ENCODE results near the gene TSPAN18. TPM values are rescaled to one million over a fixed set of nuclear protein-coding genes. Genes with fewer than 3 reads are reported as not detected.

TSPAN18 gene
- total and polyA plus RNA-seq, 2 experiments from 2014 or later = 6.0 to 10.6 TPM

- no peaks in the 10 kb centered on the region for H3K79me2 ChIP-seq (replicated peaks; ENCODE audit: insufficient read depth)
- H3K4me1 ChIP-seq (ENCODE audit: insufficient read depth) = peaks cover 31% of the 10 kb centered on the region
- no peaks in the 10 kb centered on the region for H3K36me3 ChIP-seq (ENCODE audit: insufficient read depth)
- no peak overlapping the region for H3K4me3 ChIP-seq
- no peak for ATAC-seq
- peaks cover 7% of the 10 kb centered on the region; the same call in 1 of the 2 replicates for H3K9me2 ChIP-seq (ENCODE audit: insufficient read depth)
- Mint-ChIP-seq H3K4me1 (peaks cover 46% of the 10 kb centered on the region), H3K27me3 (ENCODE audit: insufficient read depth, low read depth, poor library complexity) (peaks cover 4% of the 10 kb centered on the region), H3K36me3 (ENCODE audit: low read depth) (peaks cover 26% of the 10 kb centered on the region), H3K27ac (no peak overlapping the region), H3K9me3 (peaks cover 10% of the 10 kb centered on the region; the same call in 2 of the 3 replicates), H3K4me3 (no peak overlapping the region)
- no peak for DNase-seq (ENCODE audit: low spot score)
- H3K27me3 ChIP-seq (ENCODE audit: insufficient read depth) = peaks cover 5% of the 10 kb centered on the region; the same call in 1 of the 2 replicates
- TF ChIP-seq, protein P1, sequence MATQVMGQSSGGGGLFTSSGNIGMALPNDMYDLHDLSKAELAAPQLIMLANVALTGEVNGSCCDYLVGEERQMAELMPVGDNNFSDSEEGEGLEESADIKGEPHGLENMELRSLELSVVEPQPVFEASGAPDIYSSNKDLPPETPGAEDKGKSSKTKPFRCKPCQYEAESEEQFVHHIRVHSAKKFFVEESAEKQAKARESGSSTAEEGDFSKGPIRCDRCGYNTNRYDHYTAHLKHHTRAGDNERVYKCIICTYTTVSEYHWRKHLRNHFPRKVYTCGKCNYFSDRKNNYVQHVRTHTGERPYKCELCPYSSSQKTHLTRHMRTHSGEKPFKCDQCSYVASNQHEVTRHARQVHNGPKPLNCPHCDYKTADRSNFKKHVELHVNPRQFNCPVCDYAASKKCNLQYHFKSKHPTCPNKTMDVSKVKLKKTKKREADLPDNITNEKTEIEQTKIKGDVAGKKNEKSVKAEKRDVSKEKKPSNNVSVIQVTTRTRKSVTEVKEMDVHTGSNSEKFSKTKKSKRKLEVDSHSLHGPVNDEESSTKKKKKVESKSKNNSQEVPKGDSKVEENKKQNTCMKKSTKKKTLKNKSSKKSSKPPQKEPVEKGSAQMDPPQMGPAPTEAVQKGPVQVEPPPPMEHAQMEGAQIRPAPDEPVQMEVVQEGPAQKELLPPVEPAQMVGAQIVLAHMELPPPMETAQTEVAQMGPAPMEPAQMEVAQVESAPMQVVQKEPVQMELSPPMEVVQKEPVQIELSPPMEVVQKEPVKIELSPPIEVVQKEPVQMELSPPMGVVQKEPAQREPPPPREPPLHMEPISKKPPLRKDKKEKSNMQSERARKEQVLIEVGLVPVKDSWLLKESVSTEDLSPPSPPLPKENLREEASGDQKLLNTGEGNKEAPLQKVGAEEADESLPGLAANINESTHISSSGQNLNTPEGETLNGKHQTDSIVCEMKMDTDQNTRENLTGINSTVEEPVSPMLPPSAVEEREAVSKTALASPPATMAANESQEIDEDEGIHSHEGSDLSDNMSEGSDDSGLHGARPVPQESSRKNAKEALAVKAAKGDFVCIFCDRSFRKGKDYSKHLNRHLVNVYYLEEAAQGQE (IDR thresholded peaks at IDR 0.05; ENCODE audit: unreplicated experiment) = no peak
- no peak for TF ChIP-seq ZNF331 (CRISPR knock-in tag; IDR thresholded peaks at IDR 0.05; ENCODE audit: low read depth)
- no peak for TF ChIP-seq CREB1 (CRISPR knock-in tag; IDR thresholded peaks at IDR 0.05; ENCODE audit: low read depth)
- TF ChIP-seq EZH2phosphoT487 (IDR thresholded peaks at IDR 0.05; ENCODE audit: unreplicated experiment) = no peak
- TF ChIP-seq NANOG (IDR thresholded peaks at IDR 0.05; ENCODE audit: borderline replicate concordance) = no peak
- H3F3A ChIP-seq (replicated peaks; ENCODE audit: low read depth) = no peaks in the 10 kb centered on the region; the same call in 1 of the 2 replicates
- H2AFZ ChIP-seq = no peak overlapping the region
- H4K20me1 ChIP-seq (replicated peaks; ENCODE audit: insufficient read depth) = no peaks in the 10 kb centered on the region
- no peak overlapping the region for H3K27ac ChIP-seq (ENCODE audit: low read depth)
- H3K4me2 ChIP-seq = no peak overlapping the region
Observed at GRCh38 chr11:44764583-44764982, 37.8 kb downstream of the TSPAN18 start.

GRCh38 chr11:44765026-44765595 is 38.3 kb downstream of the TSPAN18 start:
- Mint-ChIP-seq H3K27ac (no peak overlapping the region), H3K9me3 (peaks cover 10% of the 10 kb centered on the region; the same call in 2 of the 3 replicates), H3K27me3 (ENCODE audit: insufficient read depth, low read depth, poor library complexity) (peaks cover 4% of the 10 kb centered on the region), H3K4me1 (peaks cover 42% of the 10 kb centered on the region), H3K36me3 (ENCODE audit: low read depth) (peaks cover 26% of the 10 kb centered on the region), H3K4me3 (no peak overlapping the region)
- H2AFZ ChIP-seq = no peak overlapping the region
- H4K20me1 ChIP-seq (replicated peaks; ENCODE audit: insufficient read depth) = no peaks in the 10 kb centered on the region
- no peak overlapping the region for H3K4me3 ChIP-seq
- H3K4me1 ChIP-seq (ENCODE audit: insufficient read depth) = peaks cover 31% of the 10 kb centered on the region
- DNase-seq (ENCODE audit: low spot score) (no peak), ATAC-seq (no peak)
- H3K9me2 ChIP-seq (ENCODE audit: insufficient read depth) = peaks cover 7% of the 10 kb centered on the region; the same call in 1 of the 2 replicates
- no peaks in the 10 kb centered on the region for H3K27me3 ChIP-seq (ENCODE audit: insufficient read depth)
- no peaks in the 10 kb centered on the region for H3K36me3 ChIP-seq (ENCODE audit: insufficient read depth)
- H3K27ac ChIP-seq (ENCODE audit: low read depth) = no peak overlapping the region
- H3F3A ChIP-seq (replicated peaks; ENCODE audit: low read depth) = no peaks in the 10 kb centered on the region; the same call in 1 of the 2 replicates
- no peaks in the 10 kb centered on the region for H3K79me2 ChIP-seq (replicated peaks; ENCODE audit: insufficient read depth)
- H3K4me2 ChIP-seq = no peak overlapping the region
- TF ChIP-seq, protein P2, sequence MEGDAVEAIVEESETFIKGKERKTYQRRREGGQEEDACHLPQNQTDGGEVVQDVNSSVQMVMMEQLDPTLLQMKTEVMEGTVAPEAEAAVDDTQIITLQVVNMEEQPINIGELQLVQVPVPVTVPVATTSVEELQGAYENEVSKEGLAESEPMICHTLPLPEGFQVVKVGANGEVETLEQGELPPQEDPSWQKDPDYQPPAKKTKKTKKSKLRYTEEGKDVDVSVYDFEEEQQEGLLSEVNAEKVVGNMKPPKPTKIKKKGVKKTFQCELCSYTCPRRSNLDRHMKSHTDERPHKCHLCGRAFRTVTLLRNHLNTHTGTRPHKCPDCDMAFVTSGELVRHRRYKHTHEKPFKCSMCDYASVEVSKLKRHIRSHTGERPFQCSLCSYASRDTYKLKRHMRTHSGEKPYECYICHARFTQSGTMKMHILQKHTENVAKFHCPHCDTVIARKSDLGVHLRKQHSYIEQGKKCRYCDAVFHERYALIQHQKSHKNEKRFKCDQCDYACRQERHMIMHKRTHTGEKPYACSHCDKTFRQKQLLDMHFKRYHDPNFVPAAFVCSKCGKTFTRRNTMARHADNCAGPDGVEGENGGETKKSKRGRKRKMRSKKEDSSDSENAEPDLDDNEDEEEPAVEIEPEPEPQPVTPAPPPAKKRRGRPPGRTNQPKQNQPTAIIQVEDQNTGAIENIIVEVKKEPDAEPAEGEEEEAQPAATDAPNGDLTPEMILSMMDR (conservative IDR thresholded peaks at IDR 0.05; ENCODE audit: low read depth in 2 of 2) = no peak
- no peak for TF ChIP-seq STAT1 (IDR thresholded peaks at IDR 0.05; ENCODE audit: unreplicated experiment)
- no peak for TF ChIP-seq NANOG (IDR thresholded peaks at IDR 0.05; ENCODE audit: borderline replicate concordance)
- TF ChIP-seq EZH2phosphoT487 (IDR thresholded peaks at IDR 0.05; ENCODE audit: unreplicated experiment) = no peak
- TF ChIP-seq, protein P3, sequence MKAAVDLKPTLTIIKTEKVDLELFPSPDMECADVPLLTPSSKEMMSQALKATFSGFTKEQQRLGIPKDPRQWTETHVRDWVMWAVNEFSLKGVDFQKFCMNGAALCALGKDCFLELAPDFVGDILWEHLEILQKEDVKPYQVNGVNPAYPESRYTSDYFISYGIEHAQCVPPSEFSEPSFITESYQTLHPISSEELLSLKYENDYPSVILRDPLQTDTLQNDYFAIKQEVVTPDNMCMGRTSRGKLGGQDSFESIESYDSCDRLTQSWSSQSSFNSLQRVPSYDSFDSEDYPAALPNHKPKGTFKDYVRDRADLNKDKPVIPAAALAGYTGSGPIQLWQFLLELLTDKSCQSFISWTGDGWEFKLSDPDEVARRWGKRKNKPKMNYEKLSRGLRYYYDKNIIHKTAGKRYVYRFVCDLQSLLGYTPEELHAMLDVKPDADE (IDR thresholded peaks at IDR 0.05) = no peak
- no peak for TF ChIP-seq ZNF114 (CRISPR knock-in tag; IDR thresholded peaks at IDR 0.05)
- TF ChIP-seq CREB1 (CRISPR knock-in tag; IDR thresholded peaks at IDR 0.05; ENCODE audit: low read depth) = no peak
- TF ChIP-seq EZH2 (IDR thresholded peaks at IDR 0.05; ENCODE audit: low read depth, unreplicated experiment) = no peak
- TF ChIP-seq, protein P1 (IDR thresholded peaks at IDR 0.05; ENCODE audit: unreplicated experiment) = no peak

All from GM23338 (cell line).